ENCODE data around the gene HOXC13. TPM values are rescaled to one million over a fixed set of nuclear protein-coding genes. Genes with fewer than 3 reads are reported as not detected.

The HOXC13 gene
- total and polyA plus RNA-seq, 9 of the 15 experiments (the other 6 are each of a cell fraction or from before 2014, with no cell fraction given) = 0.03 to 0.29 (median 0.17) TPM; not detected in 2

DNA sequence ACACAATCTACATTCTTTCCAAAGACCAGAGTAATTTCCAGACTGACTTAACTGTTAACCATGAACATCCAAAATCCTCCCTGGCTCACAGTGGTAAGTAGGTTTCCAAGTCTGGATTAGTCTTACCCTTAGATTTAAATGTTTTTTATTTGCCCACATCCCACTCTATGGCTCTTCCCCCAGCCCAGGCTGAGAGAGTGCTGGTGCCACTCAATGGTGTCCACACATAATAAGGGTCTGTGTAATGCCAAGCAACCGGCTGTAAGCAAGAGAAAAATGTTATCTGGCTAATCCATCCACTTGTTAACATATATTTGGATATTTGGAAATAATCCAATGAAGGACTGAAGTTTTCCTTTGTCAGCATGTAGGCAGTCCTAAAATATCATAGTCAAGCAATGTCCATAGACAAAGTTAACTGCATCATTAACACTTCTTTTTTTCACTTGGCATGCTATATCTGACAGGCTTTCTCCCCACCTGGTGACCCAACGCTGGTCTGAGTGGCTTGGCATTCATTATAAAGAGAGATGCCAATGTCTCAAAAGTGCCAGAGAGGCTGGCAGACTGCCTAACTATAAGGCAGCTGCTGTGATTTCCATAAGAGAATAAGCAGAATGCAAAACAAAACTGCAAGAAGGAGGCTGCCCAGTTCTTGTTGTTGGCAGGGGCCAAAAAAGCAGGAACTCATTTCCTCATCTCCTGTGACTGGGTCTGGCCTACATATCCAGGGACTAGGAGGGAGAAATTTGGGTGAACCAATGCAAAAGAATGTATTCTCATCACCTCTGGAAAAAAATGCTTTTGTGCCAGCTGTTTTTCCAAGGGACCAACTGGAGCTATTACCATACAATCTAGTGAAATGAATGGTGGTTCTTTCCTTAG lies 13.9 kb upstream of the HOXC13 start:
- H3K9ac ChIP-seq (ENCODE audit: insufficient read depth in 1 of 2, low read depth in 2 of 2, low read length in 2 of 2) = no peak overlapping the region
- no peaks in the 10 kb centered on the region for H4K20me1 ChIP-seq (replicated peaks; ENCODE audit: control insufficient read depth, insufficient read depth, low read length)
- intact Hi-C loops (cut with micrococcal nuclease) (no loop called here), in situ Hi-C loops (cut with MboI) (no loop called here)
- H3K79me2 ChIP-seq (ENCODE audit: control insufficient read depth, insufficient read depth, low read length) = no peaks in the 10 kb centered on the region
- ATAC-seq (no peak), DNase-seq (ENCODE audit: extremely low read depth in 1 of 4, low spot score in 3 of 4) (no peak), FAIRE-seq (no peak)
- TF ChIP-seq ZC3H4 (CRISPR knock-in tag; IDR thresholded peaks at IDR 0.05; ENCODE audit: borderline replicate concordance) (no peak), ERF (CRISPR knock-in tag; IDR thresholded peaks at IDR 0.05) (no peak), MEIS2 (IDR thresholded peaks at IDR 0.05; ENCODE audit: partially characterized antibody) (no peak), TEAD4 (IDR thresholded peaks at IDR 0.05; ENCODE audit: low read length) (no peak), TEAD4 (CRISPR knock-in tag; IDR thresholded peaks at IDR 0.05; ENCODE audit: borderline replicate concordance) (no peak), RBBP5 (IDR thresholded peaks at IDR 0.05; ENCODE audit: borderline replicate concordance, insufficient read depth, low read length, poor library complexity, severe bottlenecking) (no peak), HIVEP1 (CRISPR knock-in tag; IDR thresholded peaks at IDR 0.05) (no peak)
- TF ChIP-seq, protein P1, sequence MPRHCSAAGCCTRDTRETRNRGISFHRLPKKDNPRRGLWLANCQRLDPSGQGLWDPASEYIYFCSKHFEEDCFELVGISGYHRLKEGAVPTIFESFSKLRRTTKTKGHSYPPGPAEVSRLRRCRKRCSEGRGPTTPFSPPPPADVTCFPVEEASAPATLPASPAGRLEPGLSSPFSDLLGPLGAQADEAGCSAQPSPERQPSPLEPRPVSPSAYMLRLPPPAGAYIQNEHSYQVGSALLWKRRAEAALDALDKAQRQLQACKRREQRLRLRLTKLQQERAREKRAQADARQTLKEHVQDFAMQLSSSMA (CRISPR knock-in tag; IDR thresholded peaks at IDR 0.05) = no peak
- TF ChIP-seq, protein P2, sequence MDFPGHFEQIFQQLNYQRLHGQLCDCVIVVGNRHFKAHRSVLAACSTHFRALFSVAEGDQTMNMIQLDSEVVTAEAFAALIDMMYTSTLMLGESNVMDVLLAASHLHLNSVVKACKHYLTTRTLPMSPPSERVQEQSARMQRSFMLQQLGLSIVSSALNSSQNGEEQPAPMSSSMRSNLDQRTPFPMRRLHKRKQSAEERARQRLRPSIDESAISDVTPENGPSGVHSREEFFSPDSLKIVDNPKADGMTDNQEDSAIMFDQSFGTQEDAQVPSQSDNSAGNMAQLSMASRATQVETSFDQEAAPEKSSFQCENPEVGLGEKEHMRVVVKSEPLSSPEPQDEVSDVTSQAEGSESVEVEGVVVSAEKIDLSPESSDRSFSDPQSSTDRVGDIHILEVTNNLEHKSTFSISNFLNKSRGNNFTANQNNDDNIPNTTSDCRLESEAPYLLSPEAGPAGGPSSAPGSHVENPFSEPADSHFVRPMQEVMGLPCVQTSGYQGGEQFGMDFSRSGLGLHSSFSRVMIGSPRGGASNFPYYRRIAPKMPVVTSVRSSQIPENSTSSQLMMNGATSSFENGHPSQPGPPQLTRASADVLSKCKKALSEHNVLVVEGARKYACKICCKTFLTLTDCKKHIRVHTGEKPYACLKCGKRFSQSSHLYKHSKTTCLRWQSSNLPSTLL (IDR thresholded peaks at IDR 0.05) = no peak
- TF ChIP-seq, protein P3, sequence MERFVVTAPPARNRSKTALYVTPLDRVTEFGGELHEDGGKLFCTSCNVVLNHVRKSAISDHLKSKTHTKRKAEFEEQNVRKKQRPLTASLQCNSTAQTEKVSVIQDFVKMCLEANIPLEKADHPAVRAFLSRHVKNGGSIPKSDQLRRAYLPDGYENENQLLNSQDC (CRISPR knock-in tag; IDR thresholded peaks at IDR 0.05) = no peak
- TF ChIP-seq, protein P4, sequence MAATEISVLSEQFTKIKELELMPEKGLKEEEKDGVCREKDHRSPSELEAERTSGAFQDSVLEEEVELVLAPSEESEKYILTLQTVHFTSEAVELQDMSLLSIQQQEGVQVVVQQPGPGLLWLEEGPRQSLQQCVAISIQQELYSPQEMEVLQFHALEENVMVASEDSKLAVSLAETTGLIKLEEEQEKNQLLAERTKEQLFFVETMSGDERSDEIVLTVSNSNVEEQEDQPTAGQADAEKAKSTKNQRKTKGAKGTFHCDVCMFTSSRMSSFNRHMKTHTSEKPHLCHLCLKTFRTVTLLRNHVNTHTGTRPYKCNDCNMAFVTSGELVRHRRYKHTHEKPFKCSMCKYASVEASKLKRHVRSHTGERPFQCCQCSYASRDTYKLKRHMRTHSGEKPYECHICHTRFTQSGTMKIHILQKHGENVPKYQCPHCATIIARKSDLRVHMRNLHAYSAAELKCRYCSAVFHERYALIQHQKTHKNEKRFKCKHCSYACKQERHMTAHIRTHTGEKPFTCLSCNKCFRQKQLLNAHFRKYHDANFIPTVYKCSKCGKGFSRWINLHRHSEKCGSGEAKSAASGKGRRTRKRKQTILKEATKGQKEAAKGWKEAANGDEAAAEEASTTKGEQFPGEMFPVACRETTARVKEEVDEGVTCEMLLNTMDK (IDR thresholded peaks at IDR 0.05; ENCODE audit: borderline replicate concordance, insufficient read depth, low read depth, low read length, poor library complexity, severe bottlenecking) = no peak
- no peaks in the 10 kb centered on the region for H3K9me1 ChIP-seq (ENCODE audit: control insufficient read depth, insufficient read depth, low read length)
- ChIA-PET CTCF (ENCODE audit: low intra/inter-chr PET ratio) (no interaction called here), POLR2A (interaction anchor here (0.6 kb wide), 1 partner anchor 51 kb away, joined by 3 read pairs; no protein-coding TSS in a partner anchor)
- BruUV-seq (replicated peaks) = no TSS peak
- no peak overlapping the region for H3K27ac ChIP-seq (ENCODE audit: extremely low read depth, low read depth, low read length)
- peaks cover 0 to 4% of the 10 kb centered on the region in 2 experiments; a peak in 1 of 5 replicates for H3K4me1 ChIP-seq (replicated peaks in 1 of 2; ENCODE audit: control insufficient read depth in 2 of 2, insufficient read depth in 2 of 2, low read length in 2 of 2)
- H3K27me3 ChIP-seq (ENCODE audit: control insufficient read depth in 2 of 2, insufficient read depth in 2 of 2, low read length in 2 of 2) = peaks cover 39 to 46% of the 10 kb centered on the region in 2 experiments; a peak in 4 of 5 replicates
- H3K9me3 ChIP-seq (replicated peaks; ENCODE audit: control insufficient read depth, insufficient read depth, low read depth, low read length) = no peaks in the 10 kb centered on the region
- no peaks in the 10 kb centered on the region for H3K36me3 ChIP-seq (ENCODE audit: control insufficient read depth, insufficient read depth, low read length)
- no peak overlapping the region for H3K4me2 ChIP-seq (ENCODE audit: insufficient read depth, low read length)
- H2AFZ ChIP-seq (ENCODE audit: low read depth, low read length) = no peak overlapping the region
- no peak overlapping the region for H3K4me3 ChIP-seq
- 0% methylated on average over 2 of the region's 2 CpGs for WGBS (ENCODE audit: insufficient coverage, low coverage, missing lambda C conversion rate)

All from K562 (cell line).